Mucosa of descending colon (tissue), 3 donors: ENCODE measurements around the gene ZC3H13. TPM values are rescaled to one million over a fixed set of nuclear protein-coding genes. Genes with fewer than 3 reads are reported as not detected.

Source experiments
- ATAC-seq: fragments of 200-7000 bp; cut with Tn5 transposase; one replicate; pipeline ENCODE4 v1.9.1; 2020; ENCODE audit warnings: mild to moderate bottlenecking, moderate library complexity
- DNase-seq, 3 donors: peaks; one replicate each; pipeline ENCODE4 v3.0.0-alpha.2; 2020
- H3K36me3 ChIP-seq: fragments of 200-600 bp; one replicate; pipeline ENCODE4 v1.8.0; 2021; ENCODE audit warnings: low read depth, mild to moderate bottlenecking
- H3K4me1 ChIP-seq: fragments of 200-600 bp; one replicate; pipeline ENCODE4 v1.8.0; 2021; ENCODE audit warnings: low read depth, mild to moderate bottlenecking
- H3K4me3 ChIP-seq: fragments of 200-600 bp; one replicate; pipeline ENCODE4 v1.8.0; 2021; ENCODE audit warnings: mild to moderate bottlenecking
- H3K9me3 ChIP-seq: fragments of 200-600 bp; one replicate; pipeline ENCODE4 v1.8.0; 2021; ENCODE audit warnings: mild to moderate bottlenecking
- intact Hi-C, 2 donors: fragments of 100-400 bp; cut with DNase I in 1 of 2; cut with micrococcal nuclease in 1 of 2; formaldehyde crosslinking; loops; one replicate each; pipeline versions ENCODE4 v1.11.0 to v1.11.1; 2022; cut with DNase I, micrococcal nuclease
- total RNA-seq, 3 donors: library from RNA; stranded (reverse); fragmentation: NEBNext Ultra II Directional in 2 of 3; extraction: Animal tissue kit (Norgen Biotek cat#: 25700) in 2 of 3; gene quantifications; one replicate each; pipeline versions ENCODE4 v1.2.1 to v1.2.4, GENCODE V29; 2021 to 2023
- TF ChIP-seq, protein P1 (sequence below): fragments of 200-600 bp; IDR thresholded peaks from one replicate; pipeline ENCODE4 v1.8.0; 2022; ENCODE audit warnings: antibody characterized with exemption, mild to moderate bottlenecking
- donor health status: DM: no; HTN: no; CAD: no; lungs with moderate emphysema.
- donor health status: DM: no; HTN: no; CAD: no.
- donor health status: DM: no; HTN: yes; CAD: no.

The ZC3H13 gene
- total RNA-seq, 3 donors from 2014 or later, result 26.6 to 70.9 (median 29.5) TPM

DNA sequence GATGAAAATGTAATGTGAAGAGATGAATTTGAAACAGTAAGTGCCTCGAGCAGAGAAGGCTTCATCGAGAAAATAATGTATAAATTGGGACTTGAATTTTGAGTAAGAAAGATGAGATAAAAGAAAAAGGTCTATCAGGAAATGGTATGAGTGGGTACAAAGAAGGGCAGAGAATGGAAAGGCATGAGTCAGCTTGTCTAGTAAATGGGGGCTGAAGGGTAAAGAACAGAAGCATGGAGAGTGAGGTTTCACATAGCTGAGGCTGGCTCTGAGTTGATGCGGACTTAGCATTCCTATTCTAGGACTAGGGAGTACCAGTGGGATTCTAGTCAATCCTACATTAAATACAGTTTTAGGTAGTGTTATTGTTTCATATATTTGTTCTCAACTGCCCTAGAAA lies 85.8 kb downstream of the ZC3H13 start:
- H3K9me3 ChIP-seq, result no peaks in the 10 kb centered on the region
- H3K4me1 ChIP-seq, result no peaks in the 10 kb centered on the region
- H3K4me3 ChIP-seq, result no peak overlapping the region
- intact Hi-C loops, result no loop called here
- ATAC-seq (no peak), DNase-seq (no peak)
- TF ChIP-seq, protein P1, sequence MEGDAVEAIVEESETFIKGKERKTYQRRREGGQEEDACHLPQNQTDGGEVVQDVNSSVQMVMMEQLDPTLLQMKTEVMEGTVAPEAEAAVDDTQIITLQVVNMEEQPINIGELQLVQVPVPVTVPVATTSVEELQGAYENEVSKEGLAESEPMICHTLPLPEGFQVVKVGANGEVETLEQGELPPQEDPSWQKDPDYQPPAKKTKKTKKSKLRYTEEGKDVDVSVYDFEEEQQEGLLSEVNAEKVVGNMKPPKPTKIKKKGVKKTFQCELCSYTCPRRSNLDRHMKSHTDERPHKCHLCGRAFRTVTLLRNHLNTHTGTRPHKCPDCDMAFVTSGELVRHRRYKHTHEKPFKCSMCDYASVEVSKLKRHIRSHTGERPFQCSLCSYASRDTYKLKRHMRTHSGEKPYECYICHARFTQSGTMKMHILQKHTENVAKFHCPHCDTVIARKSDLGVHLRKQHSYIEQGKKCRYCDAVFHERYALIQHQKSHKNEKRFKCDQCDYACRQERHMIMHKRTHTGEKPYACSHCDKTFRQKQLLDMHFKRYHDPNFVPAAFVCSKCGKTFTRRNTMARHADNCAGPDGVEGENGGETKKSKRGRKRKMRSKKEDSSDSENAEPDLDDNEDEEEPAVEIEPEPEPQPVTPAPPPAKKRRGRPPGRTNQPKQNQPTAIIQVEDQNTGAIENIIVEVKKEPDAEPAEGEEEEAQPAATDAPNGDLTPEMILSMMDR, result no peak
- peaks cover 9% of the 10 kb centered on the region for H3K36me3 ChIP-seq

DNA sequence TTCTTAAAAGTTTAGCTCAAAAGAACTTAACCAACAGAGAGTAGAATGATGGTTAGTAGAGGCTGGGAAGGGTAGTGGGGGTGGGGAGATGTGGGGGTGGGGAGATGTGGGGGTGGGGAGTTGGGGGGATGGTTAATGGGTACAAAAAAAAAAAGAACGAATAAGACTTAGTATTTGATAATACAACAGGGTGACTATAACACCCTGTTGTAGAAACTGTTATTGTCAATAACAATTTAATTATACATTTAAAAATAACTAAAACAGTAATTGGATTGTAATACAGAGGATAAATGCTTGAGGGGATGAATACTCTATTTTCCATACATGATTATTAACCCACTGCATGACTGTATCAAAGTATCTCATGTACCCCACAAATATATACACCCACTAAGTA lies 91.1 kb downstream of the ZC3H13 start:
- intact Hi-C loops, result no loop called here
- Histone ChIP-seq H3K4me3 (no peak overlapping the region), H3K4me1 (no peaks in the 10 kb centered on the region), H3K36me3 (no peaks in the 10 kb centered on the region), H3K9me3 (no peaks in the 10 kb centered on the region)
- no peak for ATAC-seq
- TF ChIP-seq, protein P1, result no peak
- no peak for DNase-seq

- no peaks in the 10 kb centered on the region for H3K36me3 ChIP-seq
- H3K4me1 ChIP-seq, result no peaks in the 10 kb centered on the region
- intact Hi-C loops, result no loop called here
- no peak for DNase-seq
- TF ChIP-seq, protein P1, result no peak
- H3K9me3 ChIP-seq, result no peaks in the 10 kb centered on the region
- ATAC-seq, result no peak
- peak overlapping the region; percentile 1 for H3K4me3 ChIP-seq
Observed at GRCh38 chr13:45954836-45955800, 97.4 kb downstream of the ZC3H13 start.

DNA sequence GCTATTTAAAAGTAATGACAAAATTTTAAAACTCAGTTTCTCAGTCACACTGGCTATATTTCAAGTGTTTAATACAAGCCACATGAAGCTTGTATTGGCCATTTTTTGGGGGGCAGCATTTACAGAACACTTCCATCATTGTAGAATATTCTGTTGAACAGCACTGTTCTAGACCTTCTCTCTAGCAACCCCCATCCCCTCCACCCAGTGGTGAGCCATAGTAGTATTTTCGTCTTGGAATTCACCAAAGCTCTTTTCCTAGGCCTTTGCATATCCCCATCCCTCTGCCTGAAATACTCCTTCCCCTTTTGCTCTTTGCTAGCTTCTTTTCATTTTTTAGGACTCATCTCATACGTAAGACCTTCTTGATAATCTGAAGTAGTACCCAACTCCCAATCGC lies 99.5 kb downstream of the ZC3H13 start:
- intact Hi-C loops, result no loop called here
- ATAC-seq, result no peak
- Histone ChIP-seq H3K9me3 (no peaks in the 10 kb centered on the region), H3K36me3 (no peaks in the 10 kb centered on the region), H3K4me1 (no peaks in the 10 kb centered on the region), H3K4me3 (no peak overlapping the region)
- TF ChIP-seq, protein P1, result no peak
- no peak for DNase-seq

DNA sequence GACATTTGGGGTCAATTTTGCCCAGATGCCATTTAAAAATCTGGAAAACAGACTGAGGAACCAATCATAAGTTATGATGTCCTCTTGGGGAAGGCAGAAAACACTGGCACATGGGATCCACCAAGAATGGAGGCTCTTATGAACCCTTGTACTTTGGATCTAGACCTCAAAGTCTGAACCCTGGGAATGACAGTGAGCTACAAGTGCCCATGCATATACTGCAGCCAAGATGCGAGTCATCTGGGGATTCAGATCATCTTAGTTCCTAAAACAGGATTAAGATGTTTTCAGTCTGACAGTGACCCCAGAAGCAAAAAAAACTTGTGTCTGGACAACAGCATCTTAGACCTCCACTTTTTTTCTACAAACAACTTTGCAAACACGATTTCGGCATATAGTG lies 100.8 kb downstream of the ZC3H13 start:
- intact Hi-C loops, result no loop called here
- DNase-seq (no peak), ATAC-seq (no peak)

More for the DNA sequence above, 100.8 kb downstream of the ZC3H13 start:
- no peak overlapping the region for H3K4me3 ChIP-seq
- no peaks in the 10 kb centered on the region for H3K4me1 ChIP-seq
- no peaks in the 10 kb centered on the region for H3K36me3 ChIP-seq
- no peaks in the 10 kb centered on the region for H3K9me3 ChIP-seq
- TF ChIP-seq, protein P1, result no peak
